Activated CD4-positive, alpha-beta memory T cell treated with anti-CD3 and anti-CD28 coated beads, Interleukin-2, amount 10 ng/mL, durations not matched to agents 7 days and 5 days (primary cell): ENCODE data around the gene BPTF. TPM values are rescaled to one million over a fixed set of nuclear protein-coding genes. Genes with fewer than 3 reads are reported as not detected.
"Not testable (repeated sequence)": the region's sequence is repeated elsewhere in the genome, so short reads cannot be mapped to it uniquely, and the experiment has no call there.

Experiments used
- CTCF ChIA-PET: fragments of 350-600 bp; sonication (Branson Sonifier 250); formaldehyde crosslinking; loops from one replicate; lab custom pipeline; 2021; ENCODE audit warnings: antibody characterized with exemption, inconsistent platforms; lab: Charles Lee
- POLR2A ChIA-PET: fragments of 350-600 bp; sonication (Branson Sonifier 250); formaldehyde crosslinking; loops from one replicate; lab custom pipeline; 2021; ENCODE audit warnings: antibody characterized with exemption; lab: Charles Lee
- DNase-seq: peaks from one replicate; pipeline ENCODE4 v3.0.0-alpha.2; 2020
- H3K27ac Mint-ChIP-seq: one replicate; pipeline ENCODE4 v1.8.0; 2021; ENCODE audit warnings: mild to moderate bottlenecking, mixed read lengths
- H3K27me3 Mint-ChIP-seq: one replicate; pipeline ENCODE4 v1.8.0; 2021; ENCODE audit warnings: mixed read lengths
- H3K36me3 Mint-ChIP-seq: one replicate; pipeline ENCODE4 v1.8.0; 2021; ENCODE audit warnings: low read depth, mixed read lengths
- H3K4me1 Mint-ChIP-seq: one replicate; pipeline ENCODE4 v1.8.0; 2021; ENCODE audit warnings: mixed read lengths
- H3K4me3 Mint-ChIP-seq: one replicate; pipeline ENCODE4 v1.8.0; 2021; ENCODE audit warnings: mild to moderate bottlenecking, mixed read lengths
- H3K9me3 Mint-ChIP-seq: one replicate; pipeline ENCODE4 v1.8.0; 2021; ENCODE audit warnings: mixed read lengths
- total RNA-seq, 2 experiments: library from RNA; stranded (reverse); gene quantifications; one replicate each; pipeline ENCODE4 v1.2.3, GENCODE V29; 2021

The BPTF gene
- total RNA-seq, 2 experiments from 2014 or later = 92.9 to 94.5 TPM

GRCh38 chr17:67818110-67819002, 6.9 kb upstream of the BPTF start:
- no peak for DNase-seq
- Mint-ChIP-seq H3K36me3 (no peaks in the 10 kb centered on the region), H3K9me3 (no peaks in the 10 kb centered on the region), H3K4me1 (no peaks in the 10 kb centered on the region), H3K27me3 (peaks cover under 1% of the 10 kb centered on the region), H3K4me3 (no peak overlapping the region), H3K27ac (no peak overlapping the region)
- POLR2A ChIA-PET = no interaction called here
- CTCF ChIA-PET = interaction anchor here (0.6 to 0.7 kb wide), 2 partner anchors 210 to 237 kb away, joined by 3 read pairs; no protein-coding TSS in a partner anchor

- ChIA-PET CTCF (no interaction called here), POLR2A (no interaction called here)
- H3K27me3 Mint-ChIP-seq = peaks cover 9% of the 10 kb centered on the region
- no peak for DNase-seq
- no peak overlapping the region for H3K27ac Mint-ChIP-seq
- H3K36me3 Mint-ChIP-seq = no peaks in the 10 kb centered on the region
- no peaks in the 10 kb centered on the region for H3K9me3 Mint-ChIP-seq
- peaks cover 6% of the 10 kb centered on the region for H3K4me1 Mint-ChIP-seq
- H3K4me3 Mint-ChIP-seq = no peak overlapping the region
Measured at GRCh38 chr17:67819722-67820121, 5.6 kb upstream of the BPTF start.

GRCh38 chr17:67821871-67822367, 3.4 kb upstream of the BPTF start:
- no peak for DNase-seq
- H3K4me1 Mint-ChIP-seq = peaks cover 7% of the 10 kb centered on the region
- no peaks in the 10 kb centered on the region for H3K9me3 Mint-ChIP-seq
- no peak overlapping the region for H3K4me3 Mint-ChIP-seq
- peaks cover 8% of the 10 kb centered on the region for H3K36me3 Mint-ChIP-seq
- POLR2A ChIA-PET = no interaction called here
- H3K27ac Mint-ChIP-seq = no peak overlapping the region
- CTCF ChIA-PET = no interaction called here
- peaks cover 9% of the 10 kb centered on the region for H3K27me3 Mint-ChIP-seq

GRCh38 chr17:67825627-67826601, 611 bp downstream of the BPTF start:
- DNase-seq = peak; percentile 65
- not testable (repeated sequence) for H3K27me3 Mint-ChIP-seq, H3K9me3 Mint-ChIP-seq
- H3K4me1 Mint-ChIP-seq = peaks cover 38% of the 10 kb centered on the region
- peaks cover 23% of the 10 kb centered on the region for H3K36me3 Mint-ChIP-seq
- peak overlapping the region; percentile 97 for H3K27ac Mint-ChIP-seq
- ChIA-PET POLR2A (interaction anchor here (0.8 to 3.3 kb wide), 10 partner anchors 10 to 669 kb away, joined by 3 to 23 read pairs (median 4); partner anchors contain the start of genes ARSG, NOL11 and SLC16A6), CTCF (interaction anchor here (1.5 to 3.3 kb wide), 4 partner anchors 16 to 108 kb away, joined by 3 to 12 read pairs (median 7); no protein-coding TSS in a partner anchor)
- H3K4me3 Mint-ChIP-seq = peak overlapping the region; percentile 99

GRCh38 chr17:67829331-67829730, 4.0 kb downstream of the BPTF start:
- CTCF ChIA-PET = interaction anchor here (0.6 kb wide), 1 partner anchor 101 kb away, joined by 3 read pairs; no protein-coding TSS in a partner anchor
- H3K4me1 Mint-ChIP-seq = peaks cover 45% of the 10 kb centered on the region
- H3K36me3 Mint-ChIP-seq = peaks cover 33% of the 10 kb centered on the region
- no peaks in the 10 kb centered on the region for H3K9me3 Mint-ChIP-seq
- H3K4me3 Mint-ChIP-seq = peak overlapping the region; percentile 99
- POLR2A ChIA-PET = interaction anchor here (1.2 kb wide), 1 partner anchor 112 kb away, joined by 10 read pairs; the partner anchor contains the start of gene NOL11
- H3K27me3 Mint-ChIP-seq = peaks cover 4% of the 10 kb centered on the region
- H3K27ac Mint-ChIP-seq = peak overlapping the region; percentile 47
- peak; percentile 55 for DNase-seq

GRCh38 chr17:67830440-67830839, 5.1 kb downstream of the BPTF start:
- H3K9me3 Mint-ChIP-seq = no peaks in the 10 kb centered on the region
- H3K27ac Mint-ChIP-seq = no peak overlapping the region
- no peaks in the 10 kb centered on the region for H3K27me3 Mint-ChIP-seq
- CTCF ChIA-PET = no interaction called here
- H3K4me1 Mint-ChIP-seq = peaks cover 47% of the 10 kb centered on the region
- H3K36me3 Mint-ChIP-seq = peaks cover 34% of the 10 kb centered on the region
- no peak overlapping the region for H3K4me3 Mint-ChIP-seq
- POLR2A ChIA-PET = no interaction called here
- DNase-seq = no peak

GRCh38 chr17:67831268-67831667, 6.0 kb downstream of the BPTF start:
- POLR2A ChIA-PET = no interaction called here
- Mint-ChIP-seq H3K4me3 (no peak overlapping the region), H3K27me3 (no peaks in the 10 kb centered on the region), H3K36me3 (peaks cover 31% of the 10 kb centered on the region), H3K27ac (no peak overlapping the region), H3K9me3 (no peaks in the 10 kb centered on the region), H3K4me1 (peaks cover 52% of the 10 kb centered on the region)
- CTCF ChIA-PET = interaction anchor here (0.6 kb wide), 1 partner anchor 26 kb away, joined by 3 read pairs; no protein-coding TSS in a partner anchor
- no peak for DNase-seq

GRCh38 chr17:67833134-67833533, 7.8 kb downstream of the BPTF start:
- ChIA-PET CTCF (no interaction called here), POLR2A (no interaction called here)
- DNase-seq = no peak
- H3K27me3 Mint-ChIP-seq = no peaks in the 10 kb centered on the region
- H3K9me3 Mint-ChIP-seq = no peaks in the 10 kb centered on the region
- no peak overlapping the region for H3K4me3 Mint-ChIP-seq
- H3K36me3 Mint-ChIP-seq = peaks cover 19% of the 10 kb centered on the region
- H3K4me1 Mint-ChIP-seq = peaks cover 56% of the 10 kb centered on the region
- H3K27ac Mint-ChIP-seq = no peak overlapping the region

- ChIA-PET POLR2A (no interaction called here), CTCF (no interaction called here)
- peaks cover 50% of the 10 kb centered on the region for H3K4me1 Mint-ChIP-seq
- DNase-seq = no peak
- H3K27ac Mint-ChIP-seq = no peak overlapping the region
- H3K9me3 Mint-ChIP-seq = no peaks in the 10 kb centered on the region
- H3K36me3 Mint-ChIP-seq = peaks cover 16% of the 10 kb centered on the region
- H3K27me3 Mint-ChIP-seq = no peaks in the 10 kb centered on the region
- H3K4me3 Mint-ChIP-seq = no peak overlapping the region
Measured at GRCh38 chr17:67833946-67834631, 8.8 kb downstream of the BPTF start.

- H3K27ac Mint-ChIP-seq = no peak overlapping the region
- no peaks in the 10 kb centered on the region for H3K9me3 Mint-ChIP-seq
- H3K27me3 Mint-ChIP-seq = no peaks in the 10 kb centered on the region
- ChIA-PET POLR2A (no interaction called here), CTCF (no interaction called here)
- H3K36me3 Mint-ChIP-seq = peaks cover 13% of the 10 kb centered on the region
- H3K4me3 Mint-ChIP-seq = no peak overlapping the region
- DNase-seq = no peak
- peaks cover 45% of the 10 kb centered on the region for H3K4me1 Mint-ChIP-seq
Measured at GRCh38 chr17:67834634-67835033, 9.3 kb downstream of the BPTF start.

GRCh38 chr17:67836205-67836987, 11.1 kb downstream of the BPTF start:
- Mint-ChIP-seq H3K4me3 (no peak overlapping the region), H3K4me1 (peaks cover 37% of the 10 kb centered on the region)
- CTCF ChIA-PET = no interaction called here

More at GRCh38 chr17:67836205-67836987, 11.1 kb downstream of the BPTF start:
- Mint-ChIP-seq H3K27ac (no peak overlapping the region), H3K27me3 (no peaks in the 10 kb centered on the region), H3K9me3 (no peaks in the 10 kb centered on the region), H3K36me3 (peaks cover 15% of the 10 kb centered on the region)
- POLR2A ChIA-PET = interaction anchor here (0.9 kb wide), 1 partner anchor 10 kb away, joined by 4 read pairs; no protein-coding TSS in a partner anchor
- no peak for DNase-seq
